CD8-positive, alpha-beta memory T cell (primary cell): ENCODE measurements around the gene PRR29. TPM values are rescaled to one million over a fixed set of nuclear protein-coding genes. Genes with fewer than 3 reads are reported as not detected.

Experiments
- CTCF ChIA-PET: fragments of 350-600 bp; sonication (Branson Sonifier 250); formaldehyde crosslinking; loops from one replicate; lab custom pipeline; 2021; ENCODE audit warnings: antibody characterized with exemption; lab: Charles Lee
- POLR2A ChIA-PET: fragments of 350-600 bp; sonication (Branson Sonifier 250); formaldehyde crosslinking; loops from one replicate; lab custom pipeline; 2021; ENCODE audit warnings: antibody characterized with exemption; lab: Charles Lee
- DNase-seq, 5 donors: peaks; one replicate each; pipeline versions ENCODE4 v3.0.0 to v3.0.0-alpha.2; 2020 to 2022; ENCODE audit warnings: mixed read lengths in 1 of 5
- H3K27ac ChIP-seq: one replicate; pipeline ENCODE4 v1.7.0; 2013; ENCODE audit warnings: low read depth, mild to moderate bottlenecking, low read length, moderate library complexity
- H3K27me3 ChIP-seq: 2 replicates; pipeline ENCODE4 v1.7.0; 2013; ENCODE audit warnings: low read length, mild to moderate bottlenecking; ENCODE audit not compliant: insufficient read depth, poor library complexity, severe bottlenecking
- H3K36me3 ChIP-seq: 2 replicates; pipeline ENCODE4 v1.7.0; 2013; ENCODE audit warnings: mild to moderate bottlenecking, low read length, moderate library complexity; ENCODE audit not compliant: insufficient read depth
- H3K4me1 ChIP-seq: 2 replicates; pipeline ENCODE4 v1.7.0; 2013; ENCODE audit warnings: mild to moderate bottlenecking, low read length, moderate library complexity; ENCODE audit not compliant: insufficient read depth
- H3K4me3 ChIP-seq: 2 replicates; pipeline ENCODE4 v1.7.0; 2013; ENCODE audit warnings: mild to moderate bottlenecking, low read length
- H3K9me3 ChIP-seq: 2 replicates; pipeline ENCODE4 v1.7.0; 2013; ENCODE audit warnings: mild to moderate bottlenecking, low read length
- H3K27ac Mint-ChIP-seq, 8 donors: one replicate each; pipeline ENCODE4 v1.8.0; 2020 to 2021; ENCODE audit warnings: mixed read lengths in 8 of 8, mild to moderate bottlenecking in 6 of 8, inconsistent platforms in 3 of 8, moderate library complexity in 3 of 8
- H3K27me3 Mint-ChIP-seq, 2 donors: one replicate each; pipeline ENCODE4 v1.8.0; 2020 to 2021; ENCODE audit warnings: mixed read lengths in 2 of 2, mild to moderate bottlenecking in 1 of 2, moderate library complexity in 1 of 2
- H3K36me3 Mint-ChIP-seq, 3 donors: one replicate each; pipeline ENCODE4 v1.8.0; 2020 to 2021; ENCODE audit warnings: mixed read lengths in 3 of 3, inconsistent platforms in 1 of 3, mild to moderate bottlenecking in 1 of 3
- H3K4me1 Mint-ChIP-seq, 3 donors: one replicate each; pipeline ENCODE4 v1.8.0; 2020 to 2021; ENCODE audit warnings: mixed read lengths in 3 of 3, inconsistent platforms in 1 of 3, mild to moderate bottlenecking in 1 of 3
- H3K4me3 Mint-ChIP-seq, 7 donors: one replicate each; pipeline ENCODE4 v1.8.0; 2020 to 2021; ENCODE audit warnings: mixed read lengths in 7 of 7, mild to moderate bottlenecking in 6 of 7, moderate library complexity in 4 of 7, inconsistent platforms in 2 of 7
- H3K9me3 Mint-ChIP-seq, 5 donors: one replicate each; pipeline ENCODE4 v1.8.0; 2020 to 2022; ENCODE audit warnings: mixed read lengths in 5 of 5, mild to moderate bottlenecking in 3 of 5, moderate library complexity in 2 of 5, inconsistent platforms in 1 of 5
- polyA plus RNA-seq: library from polyadenylated mRNA; unstranded; fragments of 300-500 nt; fragmentation: Illumina TruSeq; gene quantifications from one replicate; pipeline ENCODE4 v1.2.3, GENCODE V29; 2021
- total RNA-seq, 2 experiments: library from RNA; stranded (reverse); gene quantifications; one replicate each; pipeline ENCODE4 v1.2.3, GENCODE V29; 2021

PRR29 gene
- total and polyA plus RNA-seq, 3 experiments from 2014 or later, result 0.24 to 4.1 (median 0.51) TPM

GRCh38 chr17:64032081-64032480 is 33.9 kb downstream of the PRR29 start:
- Histone ChIP-seq H3K36me3 (no peaks in the 10 kb centered on the region), H3K9me3 (no peaks in the 10 kb centered on the region), H3K4me3 (no peak overlapping the region), H3K27me3 (no peaks in the 10 kb centered on the region), H3K4me1 (peaks cover 8% of the 10 kb centered on the region), H3K27ac (no peak overlapping the region)
- POLR2A ChIA-PET, result interaction anchor here (0.6 kb wide), 1 partner anchor 113 kb away, joined by 3 read pairs; no protein-coding TSS in a partner anchor
- Mint-ChIP-seq H3K27me3 (no peaks in the 10 kb centered on the region), H3K9me3 (no peaks in the 10 kb centered on the region), H3K27ac (peak overlapping the region in 2 of 8 donors; percentile 11 to 66), H3K4me1 (peaks cover 12 to 21% (median 19%) of the 10 kb centered on the region in 3 donors), H3K4me3 (no peak overlapping the region), H3K36me3 (peaks cover 0 to 9% (median 5%) of the 10 kb centered on the region in 3 donors)
- CTCF ChIA-PET, result interaction anchor here (0.7 to 15.0 kb wide), 6 partner anchors 18 to 115 kb away, joined by 3 to 334 read pairs (median 122); partner anchors contain the start of genes CSHL1, ERN1, GH1 and PRR29
- no peak for DNase-seq

GRCh38 chr17:64036198-64036922 is 38.2 kb downstream of the PRR29 start:
- peaks cover 0 to 12% (median 8%) of the 10 kb centered on the region in 3 donors for H3K4me1 Mint-ChIP-seq
- no peaks in the 10 kb centered on the region for H3K27me3 Mint-ChIP-seq
- H3K27me3 ChIP-seq, result no peaks in the 10 kb centered on the region
- H3K9me3 Mint-ChIP-seq, result no peaks in the 10 kb centered on the region
- peak overlapping the region in 5 of 8 donors; percentile 26 to 95 (median 48) for H3K27ac Mint-ChIP-seq
- no peak overlapping the region for H3K4me3 Mint-ChIP-seq
- no peaks in the 10 kb centered on the region for H3K36me3 ChIP-seq
- no peak overlapping the region for H3K27ac ChIP-seq
- H3K4me1 ChIP-seq, result no peaks in the 10 kb centered on the region
- ChIA-PET CTCF (no interaction called here), POLR2A (no interaction called here)
- no peak for DNase-seq
- H3K4me3 ChIP-seq, result no peak overlapping the region
- H3K9me3 ChIP-seq, result no peaks in the 10 kb centered on the region
- H3K36me3 Mint-ChIP-seq, result peaks cover under 1 to 35% (median 14%) of the 10 kb centered on the region in 3 donors

GRCh38 chr17:64037180-64037579 is 39.0 kb downstream of the PRR29 start:
- no peak for DNase-seq
- H3K9me3 ChIP-seq, result no peaks in the 10 kb centered on the region
- H3K27ac ChIP-seq, result no peak overlapping the region
- Mint-ChIP-seq H3K27ac (peak overlapping the region in 5 of 8 donors; percentile 33 to 76 (median 51)), H3K36me3 (peaks cover 8 to 44% (median 20%) of the 10 kb centered on the region in 3 donors), H3K9me3 (no peaks in the 10 kb centered on the region), H3K4me1 (peaks cover 0 to 19% (median 16%) of the 10 kb centered on the region in 3 donors), H3K4me3 (no peak overlapping the region), H3K27me3 (no peaks in the 10 kb centered on the region)
- POLR2A ChIA-PET, result no interaction called here
- H3K36me3 ChIP-seq, result peaks cover 2% of the 10 kb centered on the region
- no peak overlapping the region for H3K4me3 ChIP-seq
- CTCF ChIA-PET, result no interaction called here
- no peaks in the 10 kb centered on the region for H3K27me3 ChIP-seq
- no peaks in the 10 kb centered on the region for H3K4me1 ChIP-seq

- Mint-ChIP-seq H3K9me3 (no peaks in the 10 kb centered on the region), H3K27me3 (no peaks in the 10 kb centered on the region), H3K4me1 (peaks cover 0 to 23% (median 19%) of the 10 kb centered on the region in 3 donors), H3K36me3 (peaks cover 12 to 49% (median 23%) of the 10 kb centered on the region in 3 donors), H3K4me3 (no peak overlapping the region), H3K27ac (peak overlapping the region in 2 of 8 donors; percentile 43 to 89)
- no peaks in the 10 kb centered on the region for H3K9me3 ChIP-seq
- H3K4me3 ChIP-seq, result no peak overlapping the region
- no peaks in the 10 kb centered on the region for H3K27me3 ChIP-seq
- POLR2A ChIA-PET, result interaction anchor here (0.8 kb wide), 1 partner anchor 13 kb away, joined by 3 read pairs; no protein-coding TSS in a partner anchor
- CTCF ChIA-PET, result interaction anchor here (1.7 to 2.6 kb wide), 2 partner anchors 9 to 118 kb away, joined by 7 to 12 read pairs; partner anchors contain the start of gene GH1
- DNase-seq, result no peak
- H3K27ac ChIP-seq, result no peak overlapping the region
- no peaks in the 10 kb centered on the region for H3K4me1 ChIP-seq
- H3K36me3 ChIP-seq, result peaks cover 5% of the 10 kb centered on the region
Measured at GRCh38 chr17:64037802-64038201, 39.7 kb downstream of the PRR29 start.

- ChIA-PET POLR2A (interaction anchor here (0.8 to 1.0 kb wide), 3 partner anchors 13 to 95 kb away, joined by 3 read pairs; no protein-coding TSS in a partner anchor), CTCF (interaction anchor here (1.0 to 2.6 kb wide), 4 partner anchors 9 to 119 kb away, joined by 3 to 12 read pairs (median 6); partner anchors contain the start of gene GH1)
- no peak for DNase-seq
- Mint-ChIP-seq H3K36me3 (peaks cover 14 to 55% (median 23%) of the 10 kb centered on the region in 3 donors), H3K9me3 (no peaks in the 10 kb centered on the region), H3K4me1 (peaks cover 0 to 23% (median 19%) of the 10 kb centered on the region in 3 donors), H3K4me3 (no peak overlapping the region), H3K27ac (peak overlapping the region in 3 of 8 donors; percentile 29 to 89 (median 43)), H3K27me3 (no peaks in the 10 kb centered on the region)
- H3K4me3 ChIP-seq, result no peak overlapping the region
- H3K27ac ChIP-seq, result no peak overlapping the region
- H3K9me3 ChIP-seq, result no peaks in the 10 kb centered on the region
- peaks cover 9% of the 10 kb centered on the region for H3K36me3 ChIP-seq
- no peaks in the 10 kb centered on the region for H3K27me3 ChIP-seq
- no peaks in the 10 kb centered on the region for H3K4me1 ChIP-seq
Measured at GRCh38 chr17:64038331-64039105, 40.4 kb downstream of the PRR29 start.

GRCh38 chr17:64039106-64039400 is 40.9 kb downstream of the PRR29 start:
- Mint-ChIP-seq H3K27ac (no peak overlapping the region), H3K36me3 (peaks cover 19 to 60% (median 26%) of the 10 kb centered on the region in 3 donors), H3K4me3 (no peak overlapping the region), H3K9me3 (no peaks in the 10 kb centered on the region), H3K27me3 (no peaks in the 10 kb centered on the region), H3K4me1 (peaks cover 0 to 23% (median 19%) of the 10 kb centered on the region in 3 donors)
- Histone ChIP-seq H3K4me3 (no peak overlapping the region), H3K4me1 (no peaks in the 10 kb centered on the region), H3K27me3 (no peaks in the 10 kb centered on the region), H3K9me3 (no peaks in the 10 kb centered on the region), H3K27ac (no peak overlapping the region), H3K36me3 (peaks cover 14% of the 10 kb centered on the region)
- ChIA-PET POLR2A (interaction anchor here (0.9 to 1.0 kb wide), 2 partner anchors 18 to 95 kb away, joined by 3 read pairs; no protein-coding TSS in a partner anchor), CTCF (interaction anchor here (1.0 to 2.6 kb wide), 4 partner anchors 10 to 120 kb away, joined by 3 to 12 read pairs (median 6); partner anchors contain the start of gene GH1)
- DNase-seq, result no peak

- Histone ChIP-seq H3K36me3 (peaks cover 26% of the 10 kb centered on the region), H3K27ac (no peak overlapping the region), H3K4me1 (no peaks in the 10 kb centered on the region), H3K4me3 (no peak overlapping the region), H3K27me3 (no peaks in the 10 kb centered on the region), H3K9me3 (no peaks in the 10 kb centered on the region)
- H3K4me3 Mint-ChIP-seq, result no peak overlapping the region
- DNase-seq, result no peak
- POLR2A ChIA-PET, result no interaction called here
- CTCF ChIA-PET, result interaction anchor here (2.6 kb wide), 1 partner anchor 11 kb away, joined by 12 read pairs; no protein-coding TSS in a partner anchor
- peaks cover 4 to 31% (median 21%) of the 10 kb centered on the region in 3 donors for H3K4me1 Mint-ChIP-seq
- H3K9me3 Mint-ChIP-seq, result no peaks in the 10 kb centered on the region
- H3K36me3 Mint-ChIP-seq, result peaks cover 23 to 70% (median 31%) of the 10 kb centered on the region in 3 donors
- no peaks in the 10 kb centered on the region for H3K27me3 Mint-ChIP-seq
- peak overlapping the region in 4 of 8 donors; percentile 17 to 84 (median 68) for H3K27ac Mint-ChIP-seq
Measured at GRCh38 chr17:64040206-64040605, 42.1 kb downstream of the PRR29 start.
